Prostate gland (tissue), 2 donors: Measurements from ENCODE around the gene RRM1.
"Not testable (repeated sequence)": the region's sequence is repeated elsewhere in the genome, so short reads cannot be mapped to it uniquely, and the experiment has no call there.

Experiments used
- CTCF ChIP-seq, 4 experiments: fragments of 200-600 bp in 2 of 4; fragments of 450-650 bp in 2 of 4; sonication (generic) in 2 of 4; IDR thresholded peaks; 1 replicate in 3 of 4; 2 replicates in 1 of 4; pipeline ENCODE4 v1.5.1; 2016 to 2019; ENCODE audit warnings: antibody characterized with exemption in 4 of 4, mild to moderate bottlenecking in 2 of 4, moderate library complexity in 2 of 4
- POLR2A ChIP-seq: fragments of 450-650 bp; IDR thresholded peaks from one replicate; pipeline ENCODE4 v1.6.1; 2016; ENCODE audit warnings: antibody characterized with exemption, mild to moderate bottlenecking

DNA sequence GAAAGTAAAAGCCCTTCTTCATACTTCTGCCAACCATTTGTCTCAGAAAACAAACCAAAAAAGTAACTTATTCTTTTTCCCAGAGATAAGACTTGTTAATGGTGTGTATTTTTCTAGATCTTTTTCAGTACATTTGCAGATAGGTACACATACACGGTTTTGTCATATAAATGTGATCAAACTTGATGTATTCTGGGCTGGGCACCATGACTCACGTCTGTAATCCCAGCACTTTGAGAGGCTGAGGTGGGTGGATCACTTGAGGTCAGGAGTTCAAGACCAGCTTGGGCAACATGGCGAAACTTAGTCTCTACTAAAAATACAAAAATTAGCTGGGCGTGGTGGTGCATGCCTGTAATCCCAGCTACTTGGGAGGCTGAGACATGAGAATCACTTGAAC, 35.6 kb downstream of the RRM1 start:
- TF ChIP-seq POLR2A; CTCF (IDR thresholded peaks at IDR 0.05): not testable (repeated sequence)
